GM23338 (cell line): ENCODE data around the gene MAN2B2. TPM values are rescaled to one million over a fixed set of nuclear protein-coding genes. Genes with fewer than 3 reads are reported as not detected.

ENCODE experiments used
- CREB1 ChIP-seq: fragments of 250-450 bp; sonication (Bioruptor Pico); IDR thresholded peaks from 2 replicates; pipeline ENCODE4 v1.5.0; 2020; ENCODE audit warnings: low read depth, mild to moderate bottlenecking, moderate library complexity
- EZH2 ChIP-seq: fragments of 200-600 bp; sonication (generic); IDR thresholded peaks from one replicate; pipeline ENCODE4 v1.8.0; 2017; ENCODE audit warnings: antibody characterized with exemption, mild to moderate bottlenecking, low read depth; ENCODE audit not compliant: unreplicated experiment
- EZH2phosphoT487 ChIP-seq: fragments of 200-600 bp; sonication (generic); IDR thresholded peaks from one replicate; pipeline ENCODE4 v1.8.1; 2018; ENCODE audit warnings: antibody characterized with exemption; ENCODE audit not compliant: unreplicated experiment
- JUNB ChIP-seq: IDR thresholded peaks from one replicate; pipeline ENCODE4 v1.6.1; 2016; ENCODE audit warnings: antibody characterized with exemption; ENCODE audit not compliant: unreplicated experiment
- NANOG ChIP-seq: IDR thresholded peaks from 2 replicates; pipeline ENCODE4 v1.6.1; 2016; ENCODE audit warnings: antibody characterized with exemption, borderline replicate concordance
- STAT1 ChIP-seq: IDR thresholded peaks from one replicate; pipeline ENCODE4 v1.6.1; 2016; ENCODE audit warnings: antibody characterized with exemption; ENCODE audit not compliant: unreplicated experiment
- ZNF114 ChIP-seq: fragments of 250-450 bp; sonication (Bioruptor Pico); IDR thresholded peaks from 2 replicates; pipeline ENCODE4 v1.5.0; 2020; ENCODE audit warnings: mild to moderate bottlenecking, moderate library complexity
- ZNF331 ChIP-seq: fragments of 250-450 bp; sonication (Bioruptor Pico); IDR thresholded peaks from 2 replicates; pipeline ENCODE4 v1.5.0; 2020; ENCODE audit warnings: low read depth, mild to moderate bottlenecking, moderate library complexity
- polyA plus RNA-seq: library from polyadenylated mRNA; unstranded; fragments of >200 nt; fragmentation: Nextera tagmentation; extraction: Ambion mirVana; gene quantifications from 2 replicates; pipeline ENCODE4 v1.2.1, GENCODE V29; 2016
- total RNA-seq: library from RNA; depleted of rRNA; stranded (reverse); fragments of >200 nt; shearing (Covaris generic); gene quantifications from 2 replicates; pipeline ENCODE4 v1.2.3, GENCODE V29; 2014
- TF ChIP-seq, protein P1 (sequence below): fragments of 250-450 bp; sonication (Bioruptor Pico); IDR thresholded peaks from 2 replicates; pipeline ENCODE4 v1.5.0; 2020; ENCODE audit warnings: mild to moderate bottlenecking, moderate library complexity
- TF ChIP-seq, protein P2 (sequence below): IDR thresholded peaks from 2 replicates; pipeline ENCODE4 v1.6.1; 2016; ENCODE audit warnings: antibody characterized with exemption
- TF ChIP-seq, protein P3 (sequence below), 2 experiments: fragments of 200-600 bp in 1 of 2; sonication (generic) in 1 of 2; conservative IDR thresholded peaks; 2 replicates each; pipeline versions ENCODE4 v1.5.1 to v1.6.1; 2016 to 2017; ENCODE audit warnings: antibody characterized with exemption in 2 of 2, low read depth in 2 of 2, mild to moderate bottlenecking in 2 of 2, moderate library complexity in 1 of 2

MAN2B2 gene
- total and polyA plus RNA-seq, 2 experiments from 2014 or later, result 1.6 to 6.9 TPM

DNA sequence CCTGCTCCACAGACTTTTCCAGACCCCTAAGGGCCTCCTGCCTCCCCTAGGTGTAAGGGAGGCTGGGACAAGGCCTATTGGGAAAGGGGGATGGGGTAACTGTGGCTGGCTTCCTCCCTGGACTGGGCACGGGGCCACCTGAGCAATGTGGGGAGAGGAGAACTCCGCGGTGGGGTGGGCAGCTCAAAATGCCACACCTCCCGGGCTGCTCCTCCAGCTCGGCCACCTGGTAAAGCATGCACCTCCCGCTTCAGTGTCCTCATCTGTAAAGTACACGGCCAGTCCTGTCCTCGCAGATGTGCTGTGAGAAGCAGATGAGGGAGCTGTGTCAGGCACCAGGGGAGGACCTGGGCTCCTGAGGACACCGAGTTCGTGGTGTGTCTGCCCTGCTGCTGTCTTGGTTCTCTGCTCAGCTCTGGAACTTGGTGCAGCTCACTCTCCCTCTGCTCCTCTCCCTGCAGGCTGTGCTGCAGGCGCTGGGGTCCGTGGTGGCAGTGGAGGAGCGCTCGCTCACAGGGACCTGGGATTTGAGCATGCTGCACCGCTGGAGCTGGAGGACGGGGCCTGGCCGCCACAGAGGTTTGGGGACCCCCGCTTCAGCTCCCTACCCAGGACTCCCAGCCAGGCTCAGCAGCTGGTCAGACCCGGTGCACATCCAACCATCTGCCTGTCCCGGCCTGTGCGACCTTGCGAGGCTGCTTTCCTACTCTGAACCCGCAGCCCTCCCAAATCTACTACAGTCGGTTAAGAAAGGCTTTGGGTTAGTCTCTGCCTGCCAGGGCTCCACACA lies 44.7 kb downstream of the MAN2B2 start (continued):
- TF ChIP-seq, protein P1, sequence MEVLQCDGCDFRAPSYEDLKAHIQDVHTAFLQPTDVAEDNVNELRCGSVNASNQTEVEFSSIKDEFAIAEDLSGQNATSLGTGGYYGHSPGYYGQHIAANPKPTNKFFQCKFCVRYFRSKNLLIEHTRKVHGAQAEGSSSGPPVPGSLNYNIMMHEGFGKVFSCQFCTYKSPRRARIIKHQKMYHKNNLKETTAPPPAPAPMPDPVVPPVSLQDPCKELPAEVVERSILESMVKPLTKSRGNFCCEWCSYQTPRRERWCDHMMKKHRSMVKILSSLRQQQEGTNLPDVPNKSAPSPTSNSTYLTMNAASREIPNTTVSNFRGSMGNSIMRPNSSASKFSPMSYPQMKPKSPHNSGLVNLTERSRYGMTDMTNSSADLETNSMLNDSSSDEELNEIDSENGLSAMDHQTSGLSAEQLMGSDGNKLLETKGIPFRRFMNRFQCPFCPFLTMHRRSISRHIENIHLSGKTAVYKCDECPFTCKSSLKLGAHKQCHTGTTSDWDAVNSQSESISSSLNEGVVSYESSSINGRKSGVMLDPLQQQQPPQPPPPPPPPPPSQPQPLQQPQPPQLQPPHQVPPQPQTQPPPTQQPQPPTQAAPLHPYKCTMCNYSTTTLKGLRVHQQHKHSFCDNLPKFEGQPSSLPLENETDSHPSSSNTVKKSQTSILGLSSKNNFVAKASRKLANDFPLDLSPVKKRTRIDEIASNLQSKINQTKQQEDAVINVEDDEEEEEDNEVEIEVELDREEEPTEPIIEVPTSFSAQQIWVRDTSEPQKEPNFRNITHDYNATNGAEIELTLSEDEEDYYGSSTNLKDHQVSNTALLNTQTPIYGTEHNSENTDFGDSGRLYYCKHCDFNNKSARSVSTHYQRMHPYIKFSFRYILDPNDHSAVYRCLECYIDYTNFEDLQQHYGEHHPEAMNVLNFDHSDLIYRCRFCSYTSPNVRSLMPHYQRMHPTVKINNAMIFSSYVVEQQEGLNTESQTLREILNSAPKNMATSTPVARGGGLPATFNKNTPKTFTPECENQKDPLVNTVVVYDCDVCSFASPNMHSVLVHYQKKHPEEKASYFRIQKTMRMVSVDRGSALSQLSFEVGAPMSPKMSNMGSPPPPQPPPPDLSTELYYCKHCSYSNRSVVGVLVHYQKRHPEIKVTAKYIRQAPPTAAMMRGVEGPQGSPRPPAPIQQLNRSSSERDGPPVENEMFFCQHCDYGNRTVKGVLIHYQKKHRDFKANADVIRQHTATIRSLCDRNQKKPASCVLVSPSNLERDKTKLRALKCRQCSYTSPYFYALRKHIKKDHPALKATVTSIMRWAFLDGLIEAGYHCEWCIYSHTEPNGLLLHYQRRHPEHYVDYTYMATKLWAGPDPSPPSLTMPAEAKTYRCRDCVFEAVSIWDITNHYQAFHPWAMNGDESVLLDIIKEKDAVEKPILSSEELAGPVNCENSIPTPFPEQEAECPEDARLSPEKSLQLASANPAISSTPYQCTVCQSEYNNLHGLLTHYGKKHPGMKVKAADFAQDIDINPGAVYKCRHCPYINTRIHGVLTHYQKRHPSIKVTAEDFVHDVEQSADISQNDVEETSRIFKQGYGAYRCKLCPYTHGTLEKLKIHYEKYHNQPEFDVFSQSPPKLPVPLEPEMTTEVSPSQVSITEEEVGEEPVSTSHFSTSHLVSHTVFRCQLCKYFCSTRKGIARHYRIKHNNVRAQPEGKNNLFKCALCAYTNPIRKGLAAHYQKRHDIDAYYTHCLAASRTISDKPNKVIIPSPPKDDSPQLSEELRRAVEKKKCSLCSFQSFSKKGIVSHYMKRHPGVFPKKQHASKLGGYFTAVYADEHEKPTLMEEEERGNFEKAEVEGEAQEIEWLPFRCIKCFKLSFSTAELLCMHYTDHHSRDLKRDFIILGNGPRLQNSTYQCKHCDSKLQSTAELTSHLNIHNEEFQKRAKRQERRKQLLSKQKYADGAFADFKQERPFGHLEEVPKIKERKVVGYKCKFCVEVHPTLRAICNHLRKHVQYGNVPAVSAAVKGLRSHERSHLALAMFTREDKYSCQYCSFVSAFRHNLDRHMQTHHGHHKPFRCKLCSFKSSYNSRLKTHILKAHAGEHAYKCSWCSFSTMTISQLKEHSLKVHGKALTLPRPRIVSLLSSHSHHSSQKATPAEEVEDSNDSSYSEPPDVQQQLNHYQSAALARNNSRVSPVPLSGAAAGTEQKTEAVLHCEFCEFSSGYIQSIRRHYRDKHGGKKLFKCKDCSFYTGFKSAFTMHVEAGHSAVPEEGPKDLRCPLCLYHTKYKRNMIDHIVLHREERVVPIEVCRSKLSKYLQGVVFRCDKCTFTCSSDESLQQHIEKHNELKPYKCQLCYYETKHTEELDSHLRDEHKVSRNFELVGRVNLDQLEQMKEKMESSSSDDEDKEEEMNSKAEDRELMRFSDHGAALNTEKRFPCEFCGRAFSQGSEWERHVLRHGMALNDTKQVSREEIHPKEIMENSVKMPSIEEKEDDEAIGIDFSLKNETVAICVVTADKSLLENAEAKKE (CRISPR knock-in tag), result no peak
- no peak for TF ChIP-seq JUNB
- TF ChIP-seq, protein P2, sequence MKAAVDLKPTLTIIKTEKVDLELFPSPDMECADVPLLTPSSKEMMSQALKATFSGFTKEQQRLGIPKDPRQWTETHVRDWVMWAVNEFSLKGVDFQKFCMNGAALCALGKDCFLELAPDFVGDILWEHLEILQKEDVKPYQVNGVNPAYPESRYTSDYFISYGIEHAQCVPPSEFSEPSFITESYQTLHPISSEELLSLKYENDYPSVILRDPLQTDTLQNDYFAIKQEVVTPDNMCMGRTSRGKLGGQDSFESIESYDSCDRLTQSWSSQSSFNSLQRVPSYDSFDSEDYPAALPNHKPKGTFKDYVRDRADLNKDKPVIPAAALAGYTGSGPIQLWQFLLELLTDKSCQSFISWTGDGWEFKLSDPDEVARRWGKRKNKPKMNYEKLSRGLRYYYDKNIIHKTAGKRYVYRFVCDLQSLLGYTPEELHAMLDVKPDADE, result no peak
- TF ChIP-seq, protein P3, sequence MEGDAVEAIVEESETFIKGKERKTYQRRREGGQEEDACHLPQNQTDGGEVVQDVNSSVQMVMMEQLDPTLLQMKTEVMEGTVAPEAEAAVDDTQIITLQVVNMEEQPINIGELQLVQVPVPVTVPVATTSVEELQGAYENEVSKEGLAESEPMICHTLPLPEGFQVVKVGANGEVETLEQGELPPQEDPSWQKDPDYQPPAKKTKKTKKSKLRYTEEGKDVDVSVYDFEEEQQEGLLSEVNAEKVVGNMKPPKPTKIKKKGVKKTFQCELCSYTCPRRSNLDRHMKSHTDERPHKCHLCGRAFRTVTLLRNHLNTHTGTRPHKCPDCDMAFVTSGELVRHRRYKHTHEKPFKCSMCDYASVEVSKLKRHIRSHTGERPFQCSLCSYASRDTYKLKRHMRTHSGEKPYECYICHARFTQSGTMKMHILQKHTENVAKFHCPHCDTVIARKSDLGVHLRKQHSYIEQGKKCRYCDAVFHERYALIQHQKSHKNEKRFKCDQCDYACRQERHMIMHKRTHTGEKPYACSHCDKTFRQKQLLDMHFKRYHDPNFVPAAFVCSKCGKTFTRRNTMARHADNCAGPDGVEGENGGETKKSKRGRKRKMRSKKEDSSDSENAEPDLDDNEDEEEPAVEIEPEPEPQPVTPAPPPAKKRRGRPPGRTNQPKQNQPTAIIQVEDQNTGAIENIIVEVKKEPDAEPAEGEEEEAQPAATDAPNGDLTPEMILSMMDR (conservative IDR thresholded peaks at IDR 0.05; ENCODE audit: low read depth in 2 of 2), result no peak
- TF ChIP-seq ZNF114 (CRISPR knock-in tag), result no peak
- no peak for TF ChIP-seq NANOG
- TF ChIP-seq CREB1 (CRISPR knock-in tag), result no peak
- no peak for TF ChIP-seq ZNF331 (CRISPR knock-in tag)
- TF ChIP-seq EZH2, result no peak
- no peak for TF ChIP-seq EZH2phosphoT487
- no peak for TF ChIP-seq STAT1
